GM19468 (cell line): ENCODE measurements around the gene GJA5.
"Not testable (repeated sequence)": the region's sequence is repeated elsewhere in the genome, so short reads cannot be mapped to it uniquely, and the experiment has no call there.

Experiments used
- ATAC-seq: cut with Tn5 transposase; IDR thresholded peaks from one replicate; pipeline ENCODE4 v1.9.1; 2021; ENCODE audit warnings: mild to moderate bottlenecking, moderate library complexity, moderate number of reproducible peaks; ENCODE audit not compliant: unreplicated experiment; ENCODE audit errors: extremely low read depth

The GJA5 gene

GRCh38 chr1:147735423-147735822 lies 25.0 kb downstream of the GJA5 start:
- no peak for ATAC-seq

- not testable (repeated sequence) for ATAC-seq
These were observed 26.0 kb downstream of the GJA5 start for GRCh38 chr1:147734291-147734841.

GRCh38 chr1:147729315-147729714 lies 31.1 kb downstream of the GJA5 start:
- ATAC-seq = no peak

- ATAC-seq = no peak
These were observed 34.2 kb downstream of the GJA5 start for GRCh38 chr1:147726168-147726567.

- ATAC-seq = no peak
These were observed 34.7 kb downstream of the GJA5 start for GRCh38 chr1:147725685-147726084.

- no peak for ATAC-seq
These were observed 36.6 kb downstream of the GJA5 start for GRCh38 chr1:147723691-147724323.

GRCh38 chr1:147722124-147722523 lies 38.3 kb downstream of the GJA5 start:
- ATAC-seq = no peak

GRCh38 chr1:147721716-147722115 lies 38.7 kb downstream of the GJA5 start:
- ATAC-seq = no peak

GRCh38 chr1:147720557-147720956 lies 39.8 kb downstream of the GJA5 start:
- ATAC-seq = no peak

GRCh38 chr1:147719711-147720225 lies 40.6 kb downstream of the GJA5 start:
- ATAC-seq = no peak

- ATAC-seq = no peak
These were observed 41.2 kb downstream of the GJA5 start for GRCh38 chr1:147719029-147719698.

- no peak for ATAC-seq
These were observed 42.7 kb downstream of the GJA5 start for GRCh38 chr1:147717706-147718097.

GRCh38 chr1:147717051-147717705 lies 43.2 kb downstream of the GJA5 start:
- ATAC-seq = no peak

GRCh38 chr1:147712605-147713004 lies 47.8 kb downstream of the GJA5 start:
- no peak for ATAC-seq
